HCT116 (cell line): ENCODE results near the gene DDX6. TPM values are rescaled to one million over a fixed set of nuclear protein-coding genes. Genes with fewer than 3 reads are reported as not detected.

ENCODE experiments used
- ATAC-seq: fragments of 200-7000 bp; cut with Tn5 transposase; 2 replicates; pipeline ENCODE4 v1.9.1; 2020; ENCODE audit warnings: mild to moderate bottlenecking, moderate library complexity
- BruUV-seq: library from RNA; stranded (reverse); fragments of 400-500 nt; replicated peaks from 2 replicates; lab custom pipeline; 2021; lab: Mats Ljungman, UMichigan
- CTCF ChIA-PET: fragments of 300-600 bp; sonication (Branson Sonifier 250); formaldehyde crosslinking; loops from one replicate; lab custom pipeline; 2021; ENCODE audit warnings: antibody characterized with exemption; lab: Charles Lee
- POLR2A ChIA-PET: fragments of 300-600, 350-600 bp; sonication (Branson Sonifier 250); formaldehyde crosslinking; loops from one replicate; lab custom pipeline; 2021; ENCODE audit warnings: antibody characterized with exemption; lab: Charles Lee
- RAD21 ChIA-PET, 2 experiments: fragments of 300-600 bp; sonication (Branson Sonifier 250); formaldehyde crosslinking; loops; one replicate each; lab custom pipeline; 2023; ENCODE audit warnings: low total read pairs in 2 of 2; ENCODE audit not compliant: uncharacterized antibody in 2 of 2, unreplicated experiment in 2 of 2, low non-redundant PET in 1 of 2; lab: Charles Lee
- DNase-seq: peaks from one replicate; pipeline ENCODE4 v3.0.0-alpha.2; 2010; ENCODE audit warnings: low read depth, low spot score
- H2AFZ ChIP-seq: fragments of 200-600 bp; shearing (Covaris generic), sonication (generic); 2 replicates; pipeline ENCODE4 v1.6.1; 2017; ENCODE audit warnings: low read depth, mixed run types, mixed read lengths, antibody characterized with exemption, low read length; ENCODE audit not compliant: poor library complexity, severe bottlenecking
- H3K27ac ChIP-seq: 2 replicates; pipeline ENCODE4 v1.5.1; 2012; ENCODE audit warnings: low read depth, low read length
- H3K27me3 ChIP-seq: fragments of 200-600 bp; sonication (generic); 2 replicates; pipeline ENCODE4 v1.6.1; 2016; ENCODE audit warnings: mixed run types, low read length, mixed read lengths; ENCODE audit not compliant: insufficient read depth
- H3K36me3 ChIP-seq, 2 experiments: fragments of 200-500 bp in 1 of 2; fragments of 200-600 bp in 1 of 2; sonication (Bioruptor generic) in 1 of 2; sonication (generic) in 1 of 2; 2 replicates each; pipeline versions ENCODE4 v1.5.1 to v1.6.1; 2014 to 2016; ENCODE audit warnings: low read length in 2 of 2, inconsistent platforms in 1 of 2, mixed read lengths in 1 of 2, mixed run types in 1 of 2; ENCODE audit not compliant: insufficient read depth in 2 of 2, control insufficient read depth in 1 of 2
- H3K4me1 ChIP-seq, 2 experiments: fragments of 200-600 bp in 1 of 2; sonication (generic) in 1 of 2; 2 replicates each; pipeline versions ENCODE4 v1.5.1 to v1.6.1; 2012 to 2017; ENCODE audit warnings: low read length in 2 of 2, inconsistent platforms in 1 of 2, mild to moderate bottlenecking in 1 of 2, mixed read lengths in 1 of 2, mixed run types in 1 of 2, moderate library complexity in 1 of 2; ENCODE audit not compliant: insufficient read depth in 2 of 2, control insufficient read depth in 1 of 2
- H3K4me2 ChIP-seq: fragments of 200-600 bp; sonication (generic); 2 replicates; pipeline ENCODE4 v1.6.1; 2017; ENCODE audit warnings: mixed run types, low read length, mixed read lengths
- H3K4me3 ChIP-seq, 2 experiments: fragments of 200-600 bp in 1 of 2; sonication (generic) in 1 of 2; replicated peaks in 1 of 2; 2 replicates each; pipeline ENCODE4 v1.5.1; 2011 to 2016; ENCODE audit warnings: low read length in 2 of 2, control low read depth in 1 of 2, low read depth in 1 of 2, mild to moderate bottlenecking in 1 of 2, mixed read lengths in 1 of 2, mixed run types in 1 of 2
- H3K79me2 ChIP-seq: fragments of 200-600 bp; sonication (generic); 2 replicates; pipeline ENCODE4 v1.6.1; 2017; ENCODE audit warnings: mild to moderate bottlenecking, mixed run types, low read length, moderate library complexity, mixed read lengths; ENCODE audit not compliant: insufficient read depth
- H3K9ac ChIP-seq: fragments of 200-600 bp; sonication (generic); 2 replicates; pipeline ENCODE4 v1.6.1; 2016; ENCODE audit warnings: low read length, mixed read lengths
- H3K9me2 ChIP-seq: fragments of 200-600 bp; sonication (generic), shearing (Covaris generic); 2 replicates; pipeline ENCODE4 v1.6.1; 2017; ENCODE audit warnings: mixed run types, mild to moderate bottlenecking, moderate library complexity; ENCODE audit not compliant: insufficient read depth
- H3K9me3 ChIP-seq, 2 experiments: fragments of 200-500 bp in 1 of 2; fragments of 200-600 bp in 1 of 2; sonication (Bioruptor generic) in 1 of 2; sonication (generic) in 1 of 2; 2 replicates each; pipeline ENCODE4 v1.6.1; 2014 to 2017; ENCODE audit warnings: low read length in 2 of 2, mixed read lengths in 2 of 2, inconsistent platforms in 1 of 2, low read depth in 1 of 2, mild to moderate bottlenecking in 1 of 2, mixed run types in 1 of 2, moderate library complexity in 1 of 2; ENCODE audit not compliant: control insufficient read depth in 1 of 2, insufficient read depth in 1 of 2
- H4K20me1 ChIP-seq: fragments of 200-600 bp; sonication (generic), shearing (Covaris generic); 2 replicates; pipeline ENCODE4 v1.6.1; 2017; ENCODE audit warnings: mixed run types, mild to moderate bottlenecking, moderate library complexity; ENCODE audit not compliant: insufficient read depth
- EZH2 ChIP-seq: fragments of 200-600 bp; sonication (generic); IDR thresholded peaks from 2 replicates; pipeline ENCODE4 v1.6.1; 2017; ENCODE audit warnings: antibody characterized with exemption, mixed run types
- YY1 ChIP-seq: IDR thresholded peaks from 2 replicates; pipeline ENCODE4 v1.6.1; 2011; ENCODE audit warnings: low read length, low read depth, moderate library complexity, mild to moderate bottlenecking; ENCODE audit not compliant: insufficient replicate concordance; ENCODE audit errors: extremely low read depth
- intact Hi-C: fragments of 100-400 bp; cut with micrococcal nuclease; formaldehyde crosslinking; loops from 2 replicates; pipeline ENCODE4 v1.10.0; 2022
- total RNA-seq: library from RNA; stranded (reverse); gene quantifications from one replicate; pipeline ENCODE4 v1.2.1, GENCODE V29; 2021; ENCODE audit not compliant: unreplicated experiment

DDX6 gene
- total RNA-seq, 1 experiment from 2014 or later: 150 TPM

DNA sequence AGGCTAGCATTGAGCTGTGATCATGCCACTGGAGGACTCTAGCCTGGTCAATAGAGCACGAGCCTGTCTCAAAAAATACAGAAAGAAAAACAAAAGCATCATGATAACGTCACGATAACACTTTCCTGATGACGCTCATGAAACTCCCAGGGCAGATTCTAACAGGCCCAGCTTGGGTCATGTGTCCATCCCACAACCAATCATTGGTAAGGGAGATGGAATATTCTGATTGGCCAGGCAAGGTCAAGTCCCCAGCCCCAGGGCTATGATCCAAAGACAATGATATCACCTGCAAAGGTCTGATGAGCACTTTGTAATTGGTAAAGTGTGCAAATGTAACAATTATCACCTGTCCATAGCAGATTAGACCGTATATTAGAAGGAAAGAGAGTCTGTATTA, 21.5 kb upstream of the DDX6 start:
- Histone ChIP-seq H3K9me2 (no peaks in the 10 kb centered on the region), H2AFZ (no peak overlapping the region), H3K4me3 (no peak overlapping the region), H3K4me1 (no peaks in the 10 kb centered on the region), H3K27ac (no peak overlapping the region), H4K20me1 (no peaks in the 10 kb centered on the region)
- no TSS peak for BruUV-seq
- intact Hi-C loops: no loop called here
- TF ChIP-seq YY1: no peak
- TF ChIP-seq, all 23 proteins: peak for 0
- Histone ChIP-seq H3K9me3 (no peaks in the 10 kb centered on the region), H3K4me2 (no peak overlapping the region), H3K36me3 (no peaks in the 10 kb centered on the region), H3K27me3 (no peaks in the 10 kb centered on the region), H3K9ac (no peak overlapping the region), H3K79me2 (no peaks in the 10 kb centered on the region)
- RAD21 ChIA-PET: no interaction called here
- DNase-seq (no peak), ATAC-seq (no peak)
- CTCF ChIA-PET: no interaction called here
- POLR2A ChIA-PET: no interaction called here

DNA sequence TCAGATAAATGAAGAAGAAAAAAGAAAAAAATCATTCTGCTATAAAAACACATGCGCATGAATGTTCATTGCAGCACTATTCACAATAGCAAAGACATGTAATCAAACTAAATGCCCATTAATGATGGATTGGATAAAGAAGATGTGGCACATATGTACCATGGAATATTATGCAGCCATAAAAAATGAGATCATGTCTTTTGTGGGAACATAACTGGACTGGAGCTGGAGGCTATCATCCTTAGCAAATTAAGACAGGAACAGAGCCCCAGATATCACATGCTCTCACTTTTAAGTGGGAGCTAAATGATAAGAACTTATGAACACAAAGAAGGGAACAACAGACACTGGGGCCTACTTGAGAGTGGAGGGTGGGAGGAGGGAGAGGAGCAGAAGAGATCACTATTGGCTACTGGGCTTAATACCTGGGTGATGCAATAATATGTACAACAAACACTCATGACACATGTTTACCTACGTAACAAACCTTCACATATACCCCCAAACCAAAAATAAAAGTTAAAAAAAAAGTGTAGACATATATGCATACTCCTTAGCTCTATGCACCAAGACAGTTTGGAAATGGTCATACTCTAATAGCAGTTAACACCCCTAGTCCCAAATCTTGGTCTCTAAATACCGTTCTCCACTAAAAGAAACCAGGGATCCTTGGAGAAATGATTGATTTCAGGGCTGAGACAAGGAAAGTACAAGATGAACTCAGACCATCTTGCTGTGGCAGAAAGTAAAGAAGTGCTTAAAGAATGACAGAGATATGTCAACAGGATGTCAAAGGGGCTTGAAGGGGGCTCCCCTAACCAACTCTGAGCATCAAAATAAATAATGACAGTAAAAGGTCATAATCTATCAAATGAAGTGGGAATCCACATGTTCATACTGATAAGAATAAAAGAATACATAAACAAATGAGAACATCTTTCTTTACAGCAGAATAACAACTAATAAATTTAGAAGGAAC, 17.1 kb upstream of the DDX6 start:
- Histone ChIP-seq H3K27ac (no peak overlapping the region), H3K4me3 (no peak overlapping the region), H3K4me1 (no peaks in the 10 kb centered on the region), H3K36me3 (no peaks in the 10 kb centered on the region)
- no peak for ATAC-seq
- CTCF ChIA-PET: no interaction called here
- no peak for TF ChIP-seq EZH2
- TF ChIP-seq, all 23 proteins: peak for 0
- ChIA-PET RAD21 (no interaction called here), POLR2A (no interaction called here)
- no peak overlapping the region for H3K4me2 ChIP-seq
- H4K20me1 ChIP-seq: no peaks in the 10 kb centered on the region
- no peaks in the 10 kb centered on the region for H3K27me3 ChIP-seq
- no peak overlapping the region for H3K9ac ChIP-seq
- no peaks in the 10 kb centered on the region for H3K9me2 ChIP-seq
- intact Hi-C loops: no loop called here
- no peaks in the 10 kb centered on the region for H3K9me3 ChIP-seq
- no peaks in the 10 kb centered on the region for H3K79me2 ChIP-seq
- H2AFZ ChIP-seq: no peak overlapping the region
- no TSS peak for BruUV-seq
- DNase-seq: no peak
